Tibial nerve (tissue), 4 donors: ENCODE results near the gene CNTN2.

Experiments used
- EP300 ChIP-seq, 2 donors: sonication (generic); formaldehyde crosslinking; IDR thresholded peaks; one replicate each; pipeline ENCODE4 v1.6.1; 2017; ENCODE audit warnings: antibody characterized with exemption in 2 of 2, mild to moderate bottlenecking in 1 of 2
- POLR2A ChIP-seq, 2 donors: fragments of 450-650 bp; IDR thresholded peaks; one replicate each; pipeline ENCODE4 v1.6.1; 2017; ENCODE audit warnings: antibody characterized with exemption in 2 of 2, mild to moderate bottlenecking in 2 of 2, moderate library complexity in 2 of 2
- TF ChIP-seq, protein P1 (sequence below), 5 experiments: fragments of 200-600 bp in 3 of 5; fragments of 450-650 bp in 2 of 5; sonication (generic) in 3 of 5; IDR thresholded peaks; one replicate each; pipeline ENCODE4 v1.5.1; 2016 to 2019; ENCODE audit warnings: antibody characterized with exemption in 5 of 5, mild to moderate bottlenecking in 3 of 5, moderate library complexity in 2 of 5

DNA sequence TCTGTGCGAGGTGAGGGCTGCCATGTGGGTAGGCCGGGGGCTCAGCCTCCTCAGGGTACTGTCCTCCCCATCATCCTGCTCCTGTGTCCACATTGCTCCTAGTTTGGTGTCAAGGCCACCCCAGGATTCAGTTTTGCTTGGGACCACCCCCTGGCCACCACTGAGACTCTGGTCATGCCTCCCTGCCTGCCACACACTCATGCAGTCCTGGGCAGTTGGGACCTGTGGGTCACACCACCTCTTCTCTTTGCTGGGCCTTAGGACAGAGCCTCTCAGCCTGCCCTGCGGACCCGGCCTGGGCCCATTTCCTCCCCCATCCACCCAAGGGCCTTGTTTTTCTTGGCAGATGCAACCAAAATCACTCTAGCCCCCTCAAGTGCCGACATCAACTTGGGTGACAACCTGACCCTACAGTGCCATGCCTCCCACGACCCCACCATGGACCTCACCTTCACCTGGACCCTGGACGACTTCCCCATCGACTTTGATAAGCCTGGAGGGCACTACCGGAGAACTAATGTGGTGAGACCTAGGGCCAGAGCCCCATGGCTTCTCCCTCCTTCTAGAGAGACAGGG, 21.8 kb downstream of the CNTN2 start:
- TF ChIP-seq, protein P1, sequence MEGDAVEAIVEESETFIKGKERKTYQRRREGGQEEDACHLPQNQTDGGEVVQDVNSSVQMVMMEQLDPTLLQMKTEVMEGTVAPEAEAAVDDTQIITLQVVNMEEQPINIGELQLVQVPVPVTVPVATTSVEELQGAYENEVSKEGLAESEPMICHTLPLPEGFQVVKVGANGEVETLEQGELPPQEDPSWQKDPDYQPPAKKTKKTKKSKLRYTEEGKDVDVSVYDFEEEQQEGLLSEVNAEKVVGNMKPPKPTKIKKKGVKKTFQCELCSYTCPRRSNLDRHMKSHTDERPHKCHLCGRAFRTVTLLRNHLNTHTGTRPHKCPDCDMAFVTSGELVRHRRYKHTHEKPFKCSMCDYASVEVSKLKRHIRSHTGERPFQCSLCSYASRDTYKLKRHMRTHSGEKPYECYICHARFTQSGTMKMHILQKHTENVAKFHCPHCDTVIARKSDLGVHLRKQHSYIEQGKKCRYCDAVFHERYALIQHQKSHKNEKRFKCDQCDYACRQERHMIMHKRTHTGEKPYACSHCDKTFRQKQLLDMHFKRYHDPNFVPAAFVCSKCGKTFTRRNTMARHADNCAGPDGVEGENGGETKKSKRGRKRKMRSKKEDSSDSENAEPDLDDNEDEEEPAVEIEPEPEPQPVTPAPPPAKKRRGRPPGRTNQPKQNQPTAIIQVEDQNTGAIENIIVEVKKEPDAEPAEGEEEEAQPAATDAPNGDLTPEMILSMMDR (IDR thresholded peaks at IDR 0.05) = no peak
- no peak for TF ChIP-seq EP300 (IDR thresholded peaks at IDR 0.05)
- TF ChIP-seq POLR2A (IDR thresholded peaks at IDR 0.05) = no peak
